KG1 (cell line): ENCODE measurements around the gene PXDN.
"Not testable (repeated sequence)": the region's sequence is repeated elsewhere in the genome, so short reads cannot be mapped to it uniquely, and the experiment has no call there.

Experiments
- DNase-seq: peaks from one replicate; lab custom pipeline; 2025; lab: John Stamatoyannopoulos, UW

Gene PXDN

GRCh38 chr2:1704631-1705556, 39.4 kb downstream of the PXDN start:
- DNase-seq: no peak

GRCh38 chr2:1702186-1702565, 42.1 kb downstream of the PXDN start:
- DNase-seq: no peak

GRCh38 chr2:1701556-1702185, 42.6 kb downstream of the PXDN start:
- DNase-seq: no peak

- no peak for DNase-seq
Observed at GRCh38 chr2:1701020-1701419, 43.3 kb downstream of the PXDN start.

- DNase-seq: not testable (repeated sequence)
Observed at GRCh38 chr2:1700427-1700826, 43.9 kb downstream of the PXDN start.

- DNase-seq: no peak
Observed at GRCh38 chr2:1698188-1698945, 45.9 kb downstream of the PXDN start.

GRCh38 chr2:1697601-1698000, 46.7 kb downstream of the PXDN start:
- DNase-seq: no peak

GRCh38 chr2:1696472-1696871, 47.8 kb downstream of the PXDN start:
- no peak for DNase-seq

GRCh38 chr2:1694371-1695271, 49.7 kb downstream of the PXDN start:
- no peak for DNase-seq

GRCh38 chr2:1693723-1694122, 50.6 kb downstream of the PXDN start:
- no peak for DNase-seq

GRCh38 chr2:1692342-1692741, 52.0 kb downstream of the PXDN start:
- no peak for DNase-seq

- DNase-seq: no peak
Observed at GRCh38 chr2:1691366-1691765, 52.9 kb downstream of the PXDN start.

- DNase-seq: no peak
Observed at GRCh38 chr2:1690056-1690775, 54.1 kb downstream of the PXDN start.

GRCh38 chr2:1688859-1689258, 55.5 kb downstream of the PXDN start:
- DNase-seq: no peak

- no peak for DNase-seq
Observed at GRCh38 chr2:1688161-1688560, 56.2 kb downstream of the PXDN start.

GRCh38 chr2:1687254-1687653, 57.1 kb downstream of the PXDN start:
- no peak for DNase-seq

GRCh38 chr2:1686784-1687105, 57.6 kb downstream of the PXDN start:
- DNase-seq: no peak

- DNase-seq: no peak
Observed at GRCh38 chr2:1685957-1686783, 58.1 kb downstream of the PXDN start.

GRCh38 chr2:1685078-1685956, 59.0 kb downstream of the PXDN start:
- no peak for DNase-seq
